Stimulated activated CD4-positive, alpha-beta T cell treated with anti-CD3 and anti-CD28 coated beads, Interleukin-2, amount 100 ng/mL, for 48 hours (primary cell): ENCODE measurements around the gene GRID1.
A peak's percentile ranks its signal among the peaks of the same experiment; 100 is the strongest.

Source experiments
- DNase-seq, 2 donors: peaks; one replicate each; pipeline ENCODE4 v3.0.0-alpha.2; 2020

The GRID1 gene

DNA sequence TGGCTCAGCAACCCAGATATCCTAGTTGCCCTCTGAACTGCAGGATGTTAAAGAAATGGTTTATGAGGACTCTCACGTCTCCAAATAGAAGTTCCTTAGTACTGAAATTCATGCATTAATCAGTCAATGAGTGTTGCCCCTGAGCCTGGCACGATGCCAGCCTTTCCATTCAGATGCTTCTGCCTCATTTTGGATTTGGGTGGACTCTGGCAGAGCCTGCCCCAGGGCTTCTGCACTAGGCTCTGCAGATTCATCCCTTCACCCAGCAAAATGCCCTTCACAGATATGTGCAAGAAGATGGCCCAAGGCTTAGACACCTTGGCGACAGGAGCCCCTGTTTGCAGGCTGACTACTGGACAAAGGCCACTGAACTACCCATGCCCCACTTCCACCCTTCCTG lies 747.8 kb downstream of the GRID1 start:
- DNase-seq, result no peak

DNA sequence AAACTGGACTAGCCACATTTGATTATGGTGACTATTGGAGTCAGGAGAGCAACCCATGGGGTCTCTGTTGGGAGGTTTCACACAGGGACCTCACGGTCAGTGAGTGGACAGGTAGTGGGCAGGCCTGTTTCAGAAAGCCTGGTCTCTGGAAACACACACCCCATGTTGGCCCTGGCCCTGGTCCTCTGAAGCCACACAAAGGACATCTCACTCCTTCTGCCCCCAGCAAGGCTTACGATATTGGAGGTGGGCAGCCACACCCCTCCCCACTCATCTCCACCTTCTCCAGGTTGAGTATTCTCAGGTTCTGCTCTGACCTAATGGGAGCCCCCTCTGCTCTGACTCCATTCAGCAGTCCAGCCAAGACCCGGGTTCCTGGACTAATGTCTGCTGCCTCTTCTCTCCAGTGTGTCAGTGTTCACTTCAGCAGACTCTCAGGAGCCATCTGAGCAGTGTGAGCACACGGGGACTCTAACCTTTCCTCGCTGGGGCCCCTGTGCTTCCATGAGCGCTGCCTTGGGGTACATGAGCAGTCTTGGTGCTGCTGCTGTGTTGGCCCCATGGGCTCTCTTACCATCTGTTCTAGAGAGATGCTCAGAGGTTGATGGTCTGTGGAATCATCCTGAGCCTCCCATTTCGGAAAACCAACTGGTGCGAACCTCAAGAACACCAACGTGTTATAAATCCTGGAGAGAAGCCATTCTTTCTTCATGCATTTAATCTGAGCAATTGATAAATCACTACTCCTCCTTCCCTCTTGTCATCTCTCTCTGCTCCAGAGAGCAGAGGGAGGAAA lies 748.6 kb downstream of the GRID1 start:
- DNase-seq, result no peak

DNA sequence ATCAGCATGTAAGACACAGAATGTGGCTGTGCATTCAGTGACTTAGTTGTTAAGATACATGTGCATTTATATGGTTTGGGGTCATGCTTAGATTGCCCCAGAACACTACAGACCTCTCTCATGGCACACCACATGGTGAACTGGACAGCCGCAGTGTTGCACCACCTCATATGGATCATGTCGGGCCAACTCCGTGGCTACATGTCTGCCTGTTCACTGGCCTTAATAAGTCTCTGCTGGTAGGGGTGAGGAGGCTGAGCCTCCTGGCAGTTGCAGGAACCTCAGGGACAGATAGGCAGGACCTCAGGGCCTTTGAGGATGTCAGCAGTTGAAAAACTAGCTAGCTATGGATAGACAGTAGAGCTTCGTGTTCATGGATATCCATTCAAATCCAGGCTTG lies 751.0 kb downstream of the GRID1 start:
- no peak for DNase-seq

GRCh38 chr10:85614981-85615380 lies 751.6 kb downstream of the GRID1 start:
- no peak for DNase-seq

GRCh38 chr10:85614566-85614965 lies 752.0 kb downstream of the GRID1 start:
- no peak for DNase-seq

DNA sequence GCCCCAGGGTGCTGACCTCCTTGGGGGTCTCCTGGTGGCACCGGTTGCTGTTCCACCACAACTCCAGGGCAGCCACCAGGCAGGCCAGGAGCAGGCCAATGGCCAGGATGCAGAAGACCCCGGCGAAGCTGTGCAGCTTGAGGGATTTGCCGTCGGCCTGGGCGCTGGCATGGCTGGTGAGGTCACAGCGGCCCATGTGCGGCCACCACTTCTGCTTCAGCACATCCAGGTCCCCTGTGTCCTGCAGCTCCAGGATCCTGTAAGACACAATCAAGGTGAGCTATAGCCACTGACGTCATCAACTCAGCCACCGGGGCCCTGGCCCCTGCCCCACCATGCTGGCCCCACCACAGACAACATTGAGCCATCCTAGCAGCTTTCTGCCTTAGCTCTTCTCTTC lies 753.2 kb downstream of the GRID1 start:
- DNase-seq, result no peak

DNA sequence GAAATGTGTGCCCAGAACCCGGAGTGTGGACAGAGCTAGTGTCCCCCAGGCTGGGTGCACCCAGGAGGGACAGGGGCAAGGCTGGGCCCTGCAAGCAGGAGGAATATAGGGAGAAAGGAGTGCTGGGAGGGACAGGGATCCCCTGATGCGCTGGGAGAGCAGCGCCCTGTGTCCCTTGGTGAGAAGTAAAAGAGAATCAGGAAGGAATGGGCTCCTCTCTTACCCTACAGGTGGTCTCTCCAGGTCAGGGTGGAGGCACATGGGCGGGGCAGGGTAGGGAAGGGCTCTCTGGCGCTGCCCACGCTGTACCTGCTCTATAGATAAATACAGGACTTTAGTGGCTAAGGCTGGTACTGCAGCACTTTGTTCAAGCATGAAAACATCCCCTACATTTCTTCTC lies 753.8 kb downstream of the GRID1 start:
- no peak for DNase-seq

DNA sequence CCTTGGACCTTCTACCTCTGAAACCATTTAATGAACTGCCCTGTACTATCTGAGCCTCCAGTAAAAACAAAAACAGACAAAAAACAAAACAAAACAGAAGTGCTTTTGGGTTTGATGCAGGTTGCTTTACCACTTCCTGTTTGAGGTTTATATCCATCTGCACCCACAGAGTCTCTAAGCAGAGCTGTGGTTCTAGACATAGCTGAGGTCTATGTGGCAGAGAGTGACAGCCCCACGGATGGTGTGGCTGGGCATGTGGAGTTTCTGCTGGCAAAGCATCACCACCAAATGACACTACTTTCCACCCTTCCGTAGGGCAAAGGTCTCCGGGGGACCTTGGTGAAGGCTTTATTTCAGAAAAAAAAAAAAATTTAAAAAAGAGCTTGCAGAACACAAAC lies 754.2 kb downstream of the GRID1 start:
- DNase-seq, result peak in 1 of 2 donors; percentile 11

DNA sequence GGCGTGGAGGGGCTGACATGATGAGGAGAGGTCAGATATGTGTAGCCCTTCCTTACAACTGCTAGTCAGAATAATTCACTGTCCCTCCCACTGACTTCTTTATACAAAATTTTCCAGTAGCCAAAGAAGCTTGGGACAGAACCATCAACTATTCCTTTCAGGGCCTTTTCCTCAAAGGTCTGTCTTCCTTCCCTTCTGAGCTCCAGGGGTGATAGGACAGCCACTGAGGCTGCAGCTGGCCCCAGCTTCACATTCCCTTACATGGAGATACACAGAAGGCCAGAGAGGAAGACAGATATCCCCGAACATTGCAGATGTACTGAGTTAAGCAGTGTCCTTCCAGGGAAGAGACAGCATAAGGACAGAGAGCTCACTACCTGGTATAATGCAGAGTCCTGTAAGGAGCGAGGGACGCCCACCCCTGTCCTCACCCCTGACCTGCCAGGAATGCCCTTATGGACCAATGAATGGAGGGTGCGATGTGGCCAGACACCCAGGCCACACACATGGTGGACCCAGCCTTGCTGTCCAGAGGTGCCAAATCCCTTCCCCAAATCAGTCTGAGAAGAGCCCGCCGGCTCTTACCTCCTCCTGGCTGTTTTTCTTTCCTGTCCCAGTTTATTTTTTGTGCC lies 754.7 kb downstream of the GRID1 start:
- DNase-seq, result no peak

GRCh38 chr10:85611093-85611740 lies 755.4 kb downstream of the GRID1 start:
- DNase-seq, result no peak

DNA sequence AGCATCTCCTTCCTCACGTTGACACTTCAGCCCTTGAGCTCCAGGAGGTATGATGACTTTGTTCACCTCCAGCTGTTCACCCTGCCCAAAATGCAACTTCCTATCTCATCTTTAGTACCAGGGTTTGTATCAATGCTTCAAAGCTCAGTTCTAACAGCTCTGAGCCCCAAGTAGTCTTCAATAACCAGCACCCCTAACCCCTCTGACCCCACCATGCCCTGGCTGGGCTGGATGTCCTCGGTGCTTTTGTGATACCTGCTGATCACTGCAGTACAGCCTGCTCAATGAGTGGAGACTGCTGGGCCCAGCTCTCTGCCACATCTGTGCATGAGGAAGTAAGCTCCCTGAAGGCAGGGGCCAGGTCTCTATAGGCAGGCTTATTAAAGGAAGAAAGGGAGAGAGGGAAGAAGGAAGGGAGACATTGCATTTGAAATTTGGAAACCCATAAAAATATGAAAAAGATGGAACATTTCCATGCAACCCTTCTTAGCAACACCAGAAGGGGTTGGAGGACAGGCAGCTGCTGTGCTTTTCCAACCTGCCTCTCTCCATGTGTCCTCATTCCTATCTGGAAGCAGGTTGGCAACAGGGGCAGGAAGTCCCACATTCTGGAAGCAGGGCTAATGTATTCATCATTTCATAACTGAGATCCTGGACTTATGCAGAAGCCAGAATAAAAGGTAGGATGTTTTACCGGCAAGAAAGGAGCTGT lies 756.1 kb downstream of the GRID1 start:
- DNase-seq, result no peak

GRCh38 chr10:85609509-85609908 lies 757.1 kb downstream of the GRID1 start:
- DNase-seq, result no peak

DNA sequence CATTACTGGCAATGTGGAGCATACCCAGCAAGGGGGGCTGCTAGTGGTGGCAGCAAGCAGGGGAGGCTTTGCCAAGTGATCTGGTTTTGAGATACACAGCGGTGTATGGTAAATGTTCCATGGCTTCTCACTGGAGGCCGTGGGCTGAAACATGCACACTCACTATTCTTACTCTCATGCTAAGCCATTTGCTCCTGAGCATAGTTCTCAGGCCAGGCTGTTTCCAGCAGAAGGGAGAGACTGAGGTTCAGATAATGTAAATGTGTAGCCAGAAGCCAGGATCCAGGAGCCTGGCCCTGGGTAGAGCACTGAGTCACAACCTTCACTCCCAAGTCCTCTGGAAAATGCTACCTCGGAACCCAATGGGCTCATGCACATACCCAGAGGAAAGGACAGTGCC lies 757.9 kb downstream of the GRID1 start:
- no peak for DNase-seq

DNA sequence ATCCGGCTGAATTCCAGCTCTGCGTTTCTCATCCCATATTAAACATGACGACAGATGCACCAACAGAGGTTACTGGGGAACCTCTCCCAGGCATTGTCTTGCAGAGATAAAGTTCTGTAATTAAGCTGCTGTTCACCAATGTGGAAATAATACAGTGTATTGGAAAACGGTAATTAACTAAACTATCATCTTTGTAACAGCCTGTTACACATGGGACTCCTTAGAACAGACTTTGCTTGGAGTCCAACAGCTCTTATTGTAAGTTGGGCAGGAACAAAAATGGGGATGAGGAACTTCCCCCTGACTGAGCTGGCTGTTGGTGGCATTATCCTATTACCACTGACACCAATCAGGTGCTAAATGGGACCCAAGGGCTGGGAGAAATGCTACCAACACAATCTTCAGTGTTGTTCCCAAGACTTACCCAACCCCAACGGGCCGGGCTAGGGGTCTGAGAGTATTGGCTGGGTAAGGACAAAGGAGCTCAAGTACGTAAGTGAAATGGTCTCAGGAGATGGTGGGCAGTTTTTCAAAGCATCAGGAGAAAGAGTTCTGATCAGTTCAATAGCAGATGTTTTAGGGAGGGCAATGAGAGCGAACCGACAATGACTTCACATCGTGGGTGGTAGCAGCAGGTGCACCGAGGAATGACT lies 759.4 kb downstream of the GRID1 start:
- DNase-seq, result no peak

- no peak for DNase-seq
Observed at GRCh38 chr10:85606401-85606800, 760.2 kb downstream of the GRID1 start.

DNA sequence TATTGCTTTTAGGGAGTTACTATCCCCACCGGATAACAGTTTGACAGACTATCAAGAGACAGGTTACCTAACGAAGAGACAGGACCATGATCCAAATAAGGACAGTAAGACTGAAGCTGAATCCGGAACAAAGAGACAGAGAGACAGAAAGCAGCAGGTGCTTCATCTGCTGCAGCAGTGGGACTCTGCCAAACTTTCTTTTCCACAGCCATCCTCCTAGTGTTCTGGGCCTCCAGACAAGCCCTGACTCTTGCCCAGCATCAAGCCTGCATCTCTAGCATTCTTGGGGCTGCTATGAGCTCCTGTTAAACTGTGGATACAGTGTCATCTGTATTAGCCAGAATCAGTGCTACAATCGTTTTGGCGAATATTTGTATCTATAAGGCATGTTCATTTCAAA lies 761.7 kb downstream of the GRID1 start:
- DNase-seq, result no peak

DNA sequence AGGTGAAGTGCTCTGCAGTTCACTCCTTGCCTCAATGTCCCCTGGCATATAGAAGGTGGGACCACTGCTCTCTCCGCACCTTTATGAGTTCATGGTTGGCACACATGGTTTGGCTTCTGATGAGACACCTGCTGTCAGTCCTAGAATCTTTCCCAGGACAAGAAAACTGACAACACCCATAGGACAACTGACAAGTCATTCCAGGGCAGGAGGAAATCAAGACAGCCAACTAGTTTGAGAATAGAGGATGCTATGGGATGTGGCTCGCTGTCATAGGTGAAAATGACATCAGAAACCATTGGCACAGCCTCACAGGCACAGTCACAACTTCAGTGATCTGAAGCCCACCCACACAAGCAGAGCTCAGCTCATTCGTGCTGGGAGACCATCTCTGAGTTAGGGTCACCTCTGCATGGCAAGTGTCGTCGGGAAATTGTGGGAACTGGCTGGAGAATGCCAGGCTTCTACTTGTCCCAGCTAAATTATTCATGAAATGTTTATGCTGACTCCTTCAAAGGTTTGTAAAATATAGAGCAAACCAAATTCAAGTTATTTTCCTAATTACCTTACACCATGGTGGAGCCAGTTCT lies 762.4 kb downstream of the GRID1 start:
- no peak for DNase-seq

GRCh38 chr10:85603151-85603940 lies 763.2 kb downstream of the GRID1 start:
- DNase-seq, result no peak

DNA sequence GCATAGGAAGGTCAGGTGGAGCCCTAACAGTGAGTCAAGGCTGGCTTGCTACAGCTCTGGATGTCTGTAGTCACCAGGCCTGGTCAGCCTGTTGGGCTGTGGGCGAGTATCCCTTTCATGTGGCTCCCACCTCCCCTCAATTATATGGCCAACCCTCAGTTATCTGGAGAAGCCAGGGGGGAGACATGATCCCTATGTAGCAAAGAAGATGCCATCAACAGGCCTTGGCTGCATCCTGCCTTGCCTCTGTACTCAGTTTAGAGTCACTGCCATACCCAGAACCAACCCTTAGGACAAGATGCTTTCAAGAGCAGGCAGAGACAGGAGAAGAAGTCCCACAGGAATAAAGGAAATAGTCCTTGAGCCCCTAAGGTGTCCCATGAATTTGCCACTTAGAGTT lies 763.9 kb downstream of the GRID1 start:
- DNase-seq, result no peak

GRCh38 chr10:85602306-85602705 lies 764.3 kb downstream of the GRID1 start:
- no peak for DNase-seq

- DNase-seq, result no peak
Observed at GRCh38 chr10:85601526-85601925, 765.1 kb downstream of the GRID1 start.

DNA sequence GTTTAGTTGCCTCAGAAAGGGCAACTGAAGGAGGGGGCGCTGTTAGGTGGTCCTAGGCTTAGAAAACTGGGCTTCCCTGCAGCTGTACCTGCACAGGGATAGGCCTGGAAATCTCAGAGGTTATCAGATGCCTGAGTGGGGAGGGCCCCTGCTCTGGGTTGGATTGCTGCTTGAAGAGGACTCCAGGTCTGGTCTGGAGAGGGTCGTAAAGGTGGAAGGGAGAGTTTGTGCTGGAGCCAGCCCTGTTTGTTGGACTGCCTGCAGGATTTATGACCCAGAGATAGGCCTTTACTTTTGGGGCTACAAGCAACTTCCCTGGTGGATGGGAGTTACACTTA lies 765.9 kb downstream of the GRID1 start:
- no peak for DNase-seq
